SK-N-SH treated with all-trans-retinoic acid at 6 μM for 48 hours (cell line): ENCODE results near the gene SCAF8.
"Not testable (repeated sequence)": the region's sequence is repeated elsewhere in the genome, so short reads cannot be mapped to it uniquely, and the experiment has no call there.

ENCODE experiments used
- ATAC-seq: fragments of 200-7000 bp; cut with Tn5 transposase; 3 replicates; pipeline ENCODE4 v1.9.1; 2020; ENCODE audit warnings: mild to moderate bottlenecking, moderate library complexity
- ARNTL ChIP-seq: fragments of 450-650 bp; formaldehyde crosslinking; IDR thresholded peaks from 2 replicates; pipeline ENCODE4 v1.5.0; 2020; ENCODE audit warnings: low read depth, mild to moderate bottlenecking, moderate library complexity, borderline replicate concordance
- BACH2 ChIP-seq: fragments of 250-450 bp; sonication (Bioruptor Pico); IDR thresholded peaks from 2 replicates; pipeline ENCODE4 v1.9.0; 2021; ENCODE audit warnings: mild to moderate bottlenecking, borderline replicate concordance
- CREB5 ChIP-seq: fragments of 250-450 bp; sonication (Bioruptor Pico); IDR thresholded peaks from 2 replicates; pipeline ENCODE4 v1.5.1; 2020; ENCODE audit warnings: low read depth, mild to moderate bottlenecking, moderate library complexity
- CSDC2 ChIP-seq: fragments of 250-450 bp; sonication (Bioruptor Pico); IDR thresholded peaks from 2 replicates; pipeline ENCODE4 v1.5.0; 2020; ENCODE audit warnings: mild to moderate bottlenecking, moderate library complexity
- CSRNP3 ChIP-seq: fragments of 250-450 bp; sonication (Bioruptor Pico); IDR thresholded peaks from 2 replicates; pipeline ENCODE4 v1.5.1; 2021; ENCODE audit warnings: mild to moderate bottlenecking, moderate library complexity
- ESRRG ChIP-seq: fragments of 250-450 bp; sonication (Bioruptor Pico); IDR thresholded peaks from 2 replicates; pipeline ENCODE4 v1.6.1; 2021; ENCODE audit warnings: mild to moderate bottlenecking
- GLIS3 ChIP-seq: fragments of 250-450 bp; sonication (Bioruptor Pico); IDR thresholded peaks from 2 replicates; pipeline ENCODE4 v1.5.0; 2020; ENCODE audit warnings: mild to moderate bottlenecking, moderate library complexity
- ISL1 ChIP-seq: fragments of 250-450 bp; sonication (Bioruptor Pico); IDR thresholded peaks from 2 replicates; pipeline ENCODE4 v2.1.2; 2022; ENCODE audit warnings: mild to moderate bottlenecking, moderate library complexity
- OSR1 ChIP-seq: fragments of 250-450 bp; sonication (Bioruptor Pico); IDR thresholded peaks from 2 replicates; pipeline ENCODE4 v1.8.0; 2022; ENCODE audit warnings: moderate library complexity, mild to moderate bottlenecking, inconsistent platforms
- PATZ1 ChIP-seq: fragments of 250-450 bp; sonication (Bioruptor Pico); IDR thresholded peaks from 2 replicates; pipeline ENCODE4 v1.8.0; 2020; ENCODE audit warnings: mild to moderate bottlenecking, moderate library complexity, borderline replicate concordance
- POU6F1 ChIP-seq: fragments of 250-450 bp; sonication (Bioruptor Pico); IDR thresholded peaks from 2 replicates; pipeline ENCODE4 v1.8.0; 2021; ENCODE audit warnings: low read depth, mild to moderate bottlenecking, moderate library complexity, borderline replicate concordance
- PPARA ChIP-seq: fragments of 250-450 bp; sonication (Bioruptor Pico); IDR thresholded peaks from 2 replicates; pipeline ENCODE4 v1.5.0; 2020; ENCODE audit warnings: mild to moderate bottlenecking, borderline replicate concordance
- SNAI2 ChIP-seq: fragments of 250-450 bp; sonication (Bioruptor Pico); IDR thresholded peaks from 2 replicates; pipeline ENCODE4 v1.5.0; 2020; ENCODE audit warnings: mild to moderate bottlenecking, moderate library complexity
- TCF4 ChIP-seq: fragments of 250-450 bp; sonication (Bioruptor Pico); IDR thresholded peaks from 2 replicates; pipeline ENCODE4 v1.8.0; 2021; ENCODE audit warnings: mild to moderate bottlenecking, moderate library complexity, borderline replicate concordance
- TOX ChIP-seq: fragments of 250-450 bp; sonication (Bioruptor Pico); IDR thresholded peaks from 2 replicates; pipeline ENCODE4 v1.8.0; 2021; ENCODE audit warnings: mild to moderate bottlenecking, moderate library complexity, borderline replicate concordance
- TSHZ2 ChIP-seq: fragments of 250-450 bp; sonication (Bioruptor Pico); IDR thresholded peaks from 2 replicates; pipeline ENCODE4 v1.5.0; 2020; ENCODE audit warnings: mild to moderate bottlenecking, moderate library complexity
- ZC3H10 ChIP-seq: fragments of 250-450 bp; sonication (Bioruptor Pico); IDR thresholded peaks from 2 replicates; pipeline ENCODE4 v1.5.1; 2021; ENCODE audit warnings: mild to moderate bottlenecking, moderate library complexity
- ZFP30 ChIP-seq: fragments of 450-650 bp; formaldehyde crosslinking; IDR thresholded peaks from 2 replicates; pipeline ENCODE4 v1.5.0; 2022; ENCODE audit warnings: mild to moderate bottlenecking, moderate library complexity
- ZNF565 ChIP-seq: fragments of 450-650 bp; formaldehyde crosslinking; conservative IDR thresholded peaks from 2 replicates; pipeline ENCODE4 v1.5.0; 2020; ENCODE audit warnings: low read depth, mild to moderate bottlenecking, moderate library complexity
- ZNF70 ChIP-seq: fragments of 450-650 bp; formaldehyde crosslinking; IDR thresholded peaks from 2 replicates; pipeline ENCODE4 v1.5.0; 2020; ENCODE audit warnings: mild to moderate bottlenecking, moderate library complexity
- ZNF8 ChIP-seq: fragments of 450-650 bp; formaldehyde crosslinking; IDR thresholded peaks from 2 replicates; pipeline ENCODE4 v1.5.0; 2020; ENCODE audit warnings: mild to moderate bottlenecking, moderate library complexity

Gene SCAF8

GRCh38 chr6:154773610-154774089, 40.4 kb downstream of the SCAF8 start:
- ATAC-seq = no peak
- TF ChIP-seq ZFP30 (no peak), ARNTL (no peak), CREB5 (CRISPR knock-in tag) (no peak), GLIS3 (CRISPR knock-in tag) (no peak), CSDC2 (CRISPR knock-in tag) (no peak), OSR1 (no peak), PPARA (no peak), ISL1 (CRISPR knock-in tag) (no peak), ZNF565 (CRISPR knock-in tag) (no peak)

- ATAC-seq = not testable (repeated sequence)
Observed at GRCh38 chr6:154779157-154779556, 45.9 kb downstream of the SCAF8 start.

- no peak for ATAC-seq
- TF ChIP-seq CSRNP3 (CRISPR knock-in tag) (no peak), ZFP30 (no peak), CREB5 (CRISPR knock-in tag) (no peak), OSR1 (no peak), POU6F1 (CRISPR knock-in tag) (no peak), ARNTL (no peak), SNAI2 (no peak), ZNF70 (no peak), ZNF8 (CRISPR knock-in tag) (no peak), TOX (CRISPR knock-in tag) (no peak), CSDC2 (CRISPR knock-in tag) (no peak), ISL1 (CRISPR knock-in tag) (no peak), TCF4 (CRISPR knock-in tag) (no peak), ZNF565 (CRISPR knock-in tag) (no peak), TSHZ2 (CRISPR knock-in tag) (no peak), PPARA (no peak), BACH2 (CRISPR knock-in tag) (no peak), ZC3H10 (CRISPR knock-in tag) (no peak), PATZ1 (CRISPR knock-in tag) (no peak), ESRRG (CRISPR knock-in tag) (no peak)
Observed at GRCh38 chr6:154782193-154782592, 49.0 kb downstream of the SCAF8 start.
